Upper lobe of left lung (tissue), 6 donors: ENCODE results near the gene BHLHE40. TPM values are rescaled to one million over a fixed set of nuclear protein-coding genes. Genes with fewer than 3 reads are reported as not detected.
A peak's percentile ranks its signal among the peaks of the same experiment; 100 is the strongest.

Experiments used
- ATAC-seq, 2 donors: fragments of 200-7000 bp; cut with Tn5 transposase; one replicate each; pipeline ENCODE4 v1.9.1; 2022; ENCODE audit warnings: mild to moderate bottlenecking in 2 of 2, moderate library complexity in 2 of 2; ENCODE audit not compliant: low FRiP score in 2 of 2
- DNase-seq, 2 donors: peaks; one replicate each; pipeline ENCODE4 v3.0.0-alpha.2; 2019 to 2020
- H3K27ac ChIP-seq, 4 donors: fragments of 200-600 bp; sonication (generic); one replicate each; pipeline ENCODE4 v1.5.1; 2016 to 2019
- H3K27me3 ChIP-seq, 4 donors: fragments of 200-600 bp; sonication (generic); one replicate each; pipeline ENCODE4 v1.5.1; 2017 to 2019
- H3K36me3 ChIP-seq, 4 donors: fragments of 200-600 bp; sonication (generic); one replicate each; pipeline ENCODE4 v1.5.1; 2016 to 2019
- H3K4me1 ChIP-seq, 4 donors: fragments of 200-600 bp; sonication (generic); one replicate each; pipeline ENCODE4 v1.5.1; 2018 to 2019
- H3K4me3 ChIP-seq, 4 donors: fragments of 200-600 bp; sonication (generic); one replicate each; pipeline ENCODE4 v1.5.1; 2017 to 2019; ENCODE audit warnings: mild to moderate bottlenecking in 2 of 4, moderate library complexity in 1 of 4
- H3K9me3 ChIP-seq, 4 donors: fragments of 200-600 bp; sonication (generic); one replicate each; pipeline ENCODE4 v1.5.1; 2018 to 2019
- EP300 ChIP-seq, 4 donors: sonication (generic); formaldehyde crosslinking; IDR thresholded peaks; one replicate each; pipeline ENCODE4 v1.5.1; 2017; ENCODE audit warnings: antibody characterized with exemption in 4 of 4, control low read depth in 2 of 4
- POLR2A ChIP-seq, 4 donors: fragments of 450-650 bp; IDR thresholded peaks; one replicate each; pipeline ENCODE4 v1.5.1; 2016 to 2017; ENCODE audit warnings: antibody characterized with exemption in 4 of 4, mild to moderate bottlenecking in 2 of 4
- POLR2AphosphoS5 ChIP-seq, 2 donors: sonication (generic); formaldehyde crosslinking; IDR thresholded peaks; one replicate each; pipeline ENCODE4 v1.5.1; 2017; ENCODE audit warnings: antibody characterized with exemption in 2 of 2
- WGBS, 2 donors: methylation state at CpG; one replicate each; pipeline ENCODE4 v1.1.5; 2017 to 2018; 5-methylcytosine and 5-hydroxymethylcytosine counted together
- total RNA-seq, 6 donors: library from RNA; depleted of rRNA in 4 of 6; stranded (reverse); fragments of >200 nt in 4 of 6; gene quantifications; one replicate each; pipeline versions ENCODE4 v1.1.0 to v1.2.1, GENCODE V29; 2016 to 2021
- TF ChIP-seq, protein P1 (sequence below), 6 experiments: fragments of 450-650 bp in 4 of 6; fragments of 200-600 bp in 2 of 6; sonication (generic) in 2 of 6; IDR thresholded peaks; one replicate each; pipeline ENCODE4 v1.5.1; 2016 to 2019; ENCODE audit warnings: antibody characterized with exemption in 6 of 6
- donor health status: DM: no; HTN: no; CAD: no; lungs with moderate emphysema.
- donor health status: DM: no; HTN: yes; CAD: no; lungs with severe emphysema.

The BHLHE40 gene
- total RNA-seq, 6 donors from 2014 or later = 58.7 to 129 (median 78.6) TPM

DNA sequence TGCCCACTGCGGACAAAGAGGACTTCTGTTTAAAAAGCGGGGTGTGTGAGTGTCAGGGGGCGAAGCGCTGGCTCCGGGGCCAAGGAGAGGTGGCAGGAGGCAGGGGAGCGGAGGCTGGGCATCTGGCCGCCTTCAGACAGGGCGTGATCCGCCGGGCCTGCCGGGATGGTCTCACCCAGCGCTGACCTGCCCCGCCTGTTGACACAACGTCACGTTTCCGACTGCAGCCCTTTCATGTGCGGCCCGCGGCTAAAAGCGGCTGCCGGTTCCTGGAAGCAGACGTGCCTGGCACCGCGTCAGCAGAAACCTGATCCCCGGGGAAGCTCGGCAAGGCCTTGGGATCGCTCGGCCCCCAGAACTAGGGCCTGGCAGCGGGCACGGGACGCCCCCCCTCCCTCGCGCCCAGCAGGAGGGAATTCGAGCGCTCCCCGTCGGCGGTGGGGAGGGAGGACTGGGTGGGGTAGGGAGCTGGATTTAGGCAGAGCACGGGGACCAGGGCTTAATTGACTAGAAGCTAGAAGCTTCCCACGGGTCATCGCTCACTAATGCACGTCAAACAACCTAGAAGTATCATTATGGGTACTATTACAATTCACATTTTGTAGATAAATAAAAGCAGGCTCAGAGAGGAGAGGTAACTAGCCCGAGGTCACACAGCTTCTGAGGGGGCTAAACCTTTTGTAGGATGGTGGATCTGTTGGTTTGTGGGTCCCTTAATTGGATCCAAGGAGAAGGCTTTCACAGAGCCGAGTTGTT is 7.7 kb downstream of the BHLHE40 start:
- peak overlapping the region in 3 of 4 donors; percentile 39 to 51 (median 48) for H3K4me3 ChIP-seq
- H3K4me1 ChIP-seq = peaks cover 50 to 65% (median 61%) of the 10 kb centered on the region in 4 donors
- WGBS, 2 donors = 4 to 7% methylated on average over 12 to 17 of the region's 44 CpGs
- DNase-seq (peak; percentile 95 to 98), ATAC-seq (peak; percentile 90 to 95)
- no peaks in the 10 kb centered on the region for H3K27me3 ChIP-seq
- no peaks in the 10 kb centered on the region for H3K9me3 ChIP-seq
- peak overlapping the region; percentile 86 to 100 (median 94) for H3K27ac ChIP-seq
- TF ChIP-seq, protein P1, sequence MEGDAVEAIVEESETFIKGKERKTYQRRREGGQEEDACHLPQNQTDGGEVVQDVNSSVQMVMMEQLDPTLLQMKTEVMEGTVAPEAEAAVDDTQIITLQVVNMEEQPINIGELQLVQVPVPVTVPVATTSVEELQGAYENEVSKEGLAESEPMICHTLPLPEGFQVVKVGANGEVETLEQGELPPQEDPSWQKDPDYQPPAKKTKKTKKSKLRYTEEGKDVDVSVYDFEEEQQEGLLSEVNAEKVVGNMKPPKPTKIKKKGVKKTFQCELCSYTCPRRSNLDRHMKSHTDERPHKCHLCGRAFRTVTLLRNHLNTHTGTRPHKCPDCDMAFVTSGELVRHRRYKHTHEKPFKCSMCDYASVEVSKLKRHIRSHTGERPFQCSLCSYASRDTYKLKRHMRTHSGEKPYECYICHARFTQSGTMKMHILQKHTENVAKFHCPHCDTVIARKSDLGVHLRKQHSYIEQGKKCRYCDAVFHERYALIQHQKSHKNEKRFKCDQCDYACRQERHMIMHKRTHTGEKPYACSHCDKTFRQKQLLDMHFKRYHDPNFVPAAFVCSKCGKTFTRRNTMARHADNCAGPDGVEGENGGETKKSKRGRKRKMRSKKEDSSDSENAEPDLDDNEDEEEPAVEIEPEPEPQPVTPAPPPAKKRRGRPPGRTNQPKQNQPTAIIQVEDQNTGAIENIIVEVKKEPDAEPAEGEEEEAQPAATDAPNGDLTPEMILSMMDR (IDR thresholded peaks at IDR 0.05) = peak in 3 of 6 experiments; percentile 5 to 19 (median 16)
- TF ChIP-seq EP300 (IDR thresholded peaks at IDR 0.05) (peak; percentile 97 to 100 (median 98)), POLR2A (IDR thresholded peaks at IDR 0.05) (peak in 2 of 4 donors; percentile 48 to 88), POLR2AphosphoS5 (IDR thresholded peaks at IDR 0.05) (peak; percentile 99 to 100)
- peaks cover 0 to 26% (median 10%) of the 10 kb centered on the region in 4 donors for H3K36me3 ChIP-seq

DNA sequence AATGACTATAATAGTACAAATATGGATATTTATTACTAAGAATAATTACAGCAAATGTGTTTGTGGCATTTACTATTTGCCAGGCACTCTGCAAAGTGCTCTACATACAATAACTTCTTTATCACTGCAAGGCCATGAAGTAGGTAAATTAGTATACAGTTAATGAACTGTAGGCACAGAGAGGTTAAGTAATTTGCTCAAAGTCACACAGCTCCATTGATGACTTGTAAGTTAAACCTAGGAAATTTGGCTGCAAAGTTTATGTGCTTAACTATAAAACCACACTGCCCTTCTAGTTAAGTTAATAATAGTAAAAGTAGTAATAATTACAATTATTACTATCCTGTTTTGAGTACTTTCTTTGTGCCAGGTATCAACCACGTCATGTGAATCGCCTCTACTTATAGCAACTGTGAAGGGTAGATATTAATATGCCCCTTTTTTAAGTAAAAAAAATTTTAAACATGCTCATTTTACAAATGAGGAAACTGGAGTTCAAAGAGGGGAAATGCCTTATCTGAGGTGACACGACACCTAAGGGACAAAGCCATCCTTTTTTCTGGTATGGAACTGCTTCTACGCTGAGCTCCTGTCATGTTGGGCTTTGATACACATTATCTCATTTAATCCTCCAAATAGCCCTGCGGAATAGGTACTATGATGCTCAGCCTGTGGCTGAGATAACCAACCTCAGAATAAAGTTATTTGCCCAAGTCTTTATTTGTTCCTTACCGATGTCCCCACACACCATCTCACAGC is 8.5 kb downstream of the BHLHE40 start:
- DNase-seq (no peak), ATAC-seq (no peak)
- H3K27me3 ChIP-seq = no peaks in the 10 kb centered on the region
- peaks cover 42 to 57% (median 53%) of the 10 kb centered on the region in 4 donors for H3K4me1 ChIP-seq
- H3K9me3 ChIP-seq = no peaks in the 10 kb centered on the region
- H3K27ac ChIP-seq = peak overlapping the region; percentile 86 to 100 (median 94)
- 76 to 84% methylated on average over 6 of the region's 6 CpGs for WGBS, 2 donors
- TF ChIP-seq POLR2AphosphoS5 (IDR thresholded peaks at IDR 0.05) = no peak
- TF ChIP-seq, protein P1 (IDR thresholded peaks at IDR 0.05) = no peak
- H3K36me3 ChIP-seq = peaks cover 0 to 18% (median 9%) of the 10 kb centered on the region in 4 donors
- H3K4me3 ChIP-seq = peak overlapping the region in 1 of 4 donors; percentile 48

DNA sequence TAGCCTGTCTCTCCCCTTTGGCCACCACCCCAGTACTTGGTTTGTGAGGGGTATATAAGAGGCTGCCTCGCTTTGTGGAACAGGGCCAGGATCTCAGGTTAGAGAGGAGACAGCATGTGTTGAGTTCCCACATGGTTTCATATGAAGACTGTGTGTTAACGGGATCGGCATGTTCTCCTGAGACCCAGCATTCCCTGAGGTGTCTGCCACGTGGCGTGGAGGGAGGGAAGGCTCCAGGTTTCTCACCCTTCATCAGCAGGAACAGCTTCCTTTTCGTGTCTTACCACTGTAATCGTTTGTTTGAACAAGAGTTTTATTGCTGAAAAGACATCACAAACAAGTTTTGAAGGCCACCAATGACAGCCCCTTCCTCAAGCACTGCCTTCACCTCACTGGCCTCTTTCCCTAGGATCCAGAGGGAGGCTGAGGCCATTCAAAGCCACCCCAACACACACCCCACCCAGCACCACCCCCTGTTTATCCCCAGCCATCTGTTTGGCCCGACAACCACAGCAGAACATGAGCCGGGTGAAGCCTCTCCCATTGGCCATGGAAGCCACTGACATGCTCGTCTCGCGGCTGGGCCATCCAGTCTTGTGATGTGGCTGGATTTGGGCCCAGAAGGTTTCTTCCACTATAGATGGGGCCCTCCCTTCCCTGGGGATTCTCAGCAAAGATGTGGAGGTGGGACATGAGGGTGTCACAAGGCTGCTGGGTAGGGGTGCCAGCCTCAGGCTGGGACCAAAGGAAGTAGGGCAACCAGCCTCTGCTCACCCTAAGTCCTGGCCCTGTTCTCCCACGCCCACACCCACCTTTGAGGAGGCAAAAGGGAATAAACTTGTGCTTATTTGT is 10.0 kb downstream of the BHLHE40 start:
- peak overlapping the region in 3 of 4 donors; percentile 21 to 57 (median 53) for H3K27ac ChIP-seq
- peaks cover 0 to 4% (median 0%) of the 10 kb centered on the region in 4 donors for H3K36me3 ChIP-seq
- H3K4me1 ChIP-seq = peaks cover 27 to 42% (median 38%) of the 10 kb centered on the region in 4 donors
- H3K9me3 ChIP-seq = no peaks in the 10 kb centered on the region
- TF ChIP-seq POLR2A (IDR thresholded peaks at IDR 0.05) (no peak), POLR2AphosphoS5 (IDR thresholded peaks at IDR 0.05) (no peak), EP300 (IDR thresholded peaks at IDR 0.05) (no peak)
- TF ChIP-seq, protein P1 (IDR thresholded peaks at IDR 0.05) = no peak
- no peak overlapping the region for H3K4me3 ChIP-seq
- peak in 1 of 2 donors; percentile 34 for ATAC-seq
- H3K27me3 ChIP-seq = no peaks in the 10 kb centered on the region
- 75 to 77% methylated on average over 11 to 13 of the region's 13 CpGs for WGBS, 2 donors
- no peak for DNase-seq

DNA sequence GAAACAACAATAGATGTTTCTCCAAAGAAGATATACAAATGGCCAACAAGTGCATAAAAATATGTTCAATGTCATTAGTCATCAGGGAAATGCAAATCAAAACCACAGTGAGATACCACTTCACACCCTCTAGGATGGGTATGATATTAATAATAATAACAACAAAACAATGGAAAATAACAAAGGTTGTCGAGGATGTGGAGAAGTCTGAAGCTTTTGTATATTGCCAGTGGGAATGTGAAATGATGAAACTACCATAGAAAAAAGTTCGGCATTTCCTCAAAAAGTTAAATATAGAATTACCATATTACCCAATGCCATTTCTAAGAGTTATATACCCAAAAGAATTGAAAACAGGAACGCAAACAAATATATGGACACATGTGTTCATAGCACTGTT is 10.8 kb downstream of the BHLHE40 start:
- 53 to 63% methylated on average over 3 of the region's 3 CpGs for WGBS, 2 donors
- peaks cover 21 to 34% (median 30%) of the 10 kb centered on the region in 4 donors for H3K4me1 ChIP-seq
- DNase-seq = no peak
- no peaks in the 10 kb centered on the region for H3K9me3 ChIP-seq
- no peak for ATAC-seq
- no peaks in the 10 kb centered on the region for H3K27me3 ChIP-seq
- H3K36me3 ChIP-seq = no peaks in the 10 kb centered on the region
- TF ChIP-seq POLR2A (IDR thresholded peaks at IDR 0.05) (no peak), EP300 (IDR thresholded peaks at IDR 0.05) (no peak), POLR2AphosphoS5 (IDR thresholded peaks at IDR 0.05) (no peak)
- TF ChIP-seq, protein P1 (IDR thresholded peaks at IDR 0.05) = no peak
- no peak overlapping the region for H3K4me3 ChIP-seq
- H3K27ac ChIP-seq = no peak overlapping the region
